GM21360 (cell line): ENCODE results near the gene TMEM51.

Experiments
- ATAC-seq: cut with Tn5 transposase; IDR thresholded peaks from one replicate; pipeline ENCODE4 v1.9.1; 2021; ENCODE audit warnings: mild to moderate bottlenecking, moderate library complexity; ENCODE audit not compliant: unreplicated experiment

TMEM51 gene

GRCh38 chr1:15212954-15213291, 59.4 kb downstream of the TMEM51 start:
- ATAC-seq, result no peak

GRCh38 chr1:15213341-15213821, 59.8 kb downstream of the TMEM51 start:
- ATAC-seq, result no peak

GRCh38 chr1:15214527-15214926, 61.0 kb downstream of the TMEM51 start:
- no peak for ATAC-seq

GRCh38 chr1:15215116-15215515, 61.6 kb downstream of the TMEM51 start:
- no peak for ATAC-seq

GRCh38 chr1:15217654-15218053, 64.1 kb downstream of the TMEM51 start:
- no peak for ATAC-seq

- ATAC-seq, result no peak
Measured at GRCh38 chr1:15218287-15219279, 65.0 kb downstream of the TMEM51 start.

GRCh38 chr1:15219280-15220023, 65.9 kb downstream of the TMEM51 start:
- no peak for ATAC-seq

- ATAC-seq, result no peak
Measured at GRCh38 chr1:15220024-15220392, 66.5 kb downstream of the TMEM51 start.

- ATAC-seq, result no peak
Measured at GRCh38 chr1:15220825-15221431, 67.4 kb downstream of the TMEM51 start.

- ATAC-seq, result no peak
Measured at GRCh38 chr1:15222653-15223303, 69.2 kb downstream of the TMEM51 start.

GRCh38 chr1:15224259-15224869, 70.8 kb downstream of the TMEM51 start:
- ATAC-seq, result no peak

- no peak for ATAC-seq
Measured at GRCh38 chr1:15224974-15225373, 71.4 kb downstream of the TMEM51 start.

- ATAC-seq, result no peak
Measured at GRCh38 chr1:15225461-15225860, 71.9 kb downstream of the TMEM51 start.

- ATAC-seq, result no peak
Measured at GRCh38 chr1:15226388-15227255, 73.1 kb downstream of the TMEM51 start.

- ATAC-seq, result no peak
Measured at GRCh38 chr1:15229707-15230131, 76.2 kb downstream of the TMEM51 start.

- ATAC-seq, result peak; percentile 86
Measured at GRCh38 chr1:15231714-15232201, 78.2 kb downstream of the TMEM51 start.

GRCh38 chr1:15233689-15234088, 80.1 kb downstream of the TMEM51 start:
- ATAC-seq, result no peak

GRCh38 chr1:15236321-15236721, 82.8 kb downstream of the TMEM51 start:
- ATAC-seq, result no peak

GRCh38 chr1:15236746-15237145, 83.2 kb downstream of the TMEM51 start:
- no peak for ATAC-seq
